Fibroblast of skin of scalp (primary cell): Measurements from ENCODE around the gene TWNK.

ENCODE experiments used
- DNase-seq: peaks from one replicate; pipeline ENCODE4 v3.0.0-alpha.2; 2013

The TWNK gene

DNA sequence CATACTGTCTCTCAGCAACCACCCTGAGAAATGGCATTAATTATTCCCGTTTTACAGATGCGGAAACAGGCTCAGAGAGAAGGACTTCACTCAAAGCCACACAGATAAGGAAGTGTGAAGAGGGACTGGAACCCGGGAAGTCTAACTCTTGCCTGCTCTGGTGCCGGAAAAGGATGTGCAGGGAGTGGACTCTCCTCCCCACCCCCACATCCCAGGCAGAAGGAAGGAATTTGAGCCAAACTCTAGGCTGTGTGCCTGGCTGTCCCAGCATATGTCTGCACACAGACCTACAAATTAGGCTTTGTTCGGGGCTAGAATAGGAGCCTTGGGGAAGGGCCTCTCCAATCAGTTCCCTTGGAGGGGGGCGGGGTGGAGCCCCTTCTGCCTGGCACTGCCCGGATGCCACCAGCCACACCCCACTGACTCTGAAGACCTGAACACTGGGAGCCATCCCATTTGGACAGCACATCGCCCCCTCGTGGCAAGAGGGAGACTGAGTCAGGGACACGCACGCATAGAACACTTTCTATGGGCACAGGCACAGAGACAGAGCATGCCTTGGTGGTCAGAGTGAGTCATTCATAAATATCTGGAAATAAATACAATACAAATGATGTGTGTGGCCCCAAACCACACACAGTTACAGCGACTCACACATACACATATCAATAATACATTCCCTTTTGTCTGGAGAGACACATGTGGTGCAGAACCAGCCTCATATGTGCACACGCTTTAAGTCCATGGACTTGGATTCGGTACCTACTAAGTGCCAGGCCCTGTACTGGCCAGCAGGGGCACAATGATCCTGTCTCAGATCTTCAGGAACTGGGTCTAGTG, 25.4 kb downstream of the TWNK start:
- peak; percentile 96 for DNase-seq

- DNase-seq, result no peak
Observed at GRCh38 chr10:101013365-101013825, 26.1 kb downstream of the TWNK start.

DNA sequence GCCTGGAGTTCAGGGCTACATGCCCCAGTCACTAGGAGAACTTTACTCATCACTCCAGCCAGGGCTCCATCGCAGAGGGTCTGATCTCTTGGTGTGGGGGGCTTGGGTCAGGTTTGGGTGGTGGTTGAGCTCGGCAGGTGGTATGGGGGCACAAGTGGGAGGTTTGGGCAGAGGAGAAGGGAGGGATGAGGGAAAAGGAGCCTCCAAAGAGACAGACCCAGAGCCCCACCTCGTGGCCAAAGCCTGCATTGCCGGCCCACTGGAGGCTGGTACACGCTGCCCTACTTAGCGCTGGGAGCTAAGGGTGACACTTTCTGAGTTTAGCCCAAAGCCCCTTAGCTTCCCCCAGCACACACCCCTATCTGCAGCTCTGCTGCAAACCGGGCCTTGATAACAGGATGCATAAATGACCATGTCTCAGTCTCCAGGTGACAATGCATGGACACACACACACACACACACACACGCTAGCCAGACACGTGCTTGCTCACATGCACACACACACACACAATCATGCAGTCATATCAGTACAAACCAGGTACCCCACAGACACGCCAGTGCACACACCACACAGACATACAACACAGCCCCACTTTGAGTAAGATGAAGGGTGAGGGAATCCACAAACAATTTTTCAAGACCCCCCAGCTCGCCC, 27.0 kb downstream of the TWNK start:
- DNase-seq, result peak; percentile 66

DNA sequence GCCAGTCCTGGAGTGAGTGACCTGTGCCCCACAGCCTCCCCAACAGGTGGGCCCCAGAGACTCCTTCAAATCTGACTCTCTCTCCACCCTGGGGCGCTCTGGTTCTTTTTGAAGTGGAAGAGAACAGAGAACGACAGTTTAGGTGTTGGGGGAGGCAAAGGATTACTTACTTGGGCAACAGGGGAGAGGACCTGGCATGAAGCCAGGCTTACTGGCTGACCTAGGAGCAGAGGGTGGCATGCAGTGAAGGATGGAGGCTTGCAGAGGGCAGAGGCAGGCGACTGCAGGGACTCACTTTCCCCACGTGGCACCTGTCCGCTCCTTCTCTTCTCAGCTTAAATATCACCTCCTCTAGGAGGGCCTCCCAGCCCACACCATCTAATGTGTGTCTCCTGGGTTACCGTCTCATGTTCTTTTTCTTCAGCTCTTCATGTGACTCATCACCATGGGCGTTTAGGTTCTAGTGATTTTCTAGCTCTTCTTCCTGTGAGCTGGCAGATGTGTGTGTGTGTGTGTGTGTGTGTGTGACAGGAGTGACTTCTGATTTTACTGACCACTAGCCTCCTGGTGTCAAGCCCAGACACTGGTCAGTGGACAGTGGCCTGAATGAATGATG, 27.7 kb downstream of the TWNK start:
- DNase-seq, result peak; percentile 86

- no peak for DNase-seq
Observed at GRCh38 chr10:101015582-101015973, 28.2 kb downstream of the TWNK start.

- DNase-seq, result no peak
Observed at GRCh38 chr10:101016814-101017213, 29.5 kb downstream of the TWNK start.

GRCh38 chr10:101018118-101018599, 30.8 kb downstream of the TWNK start:
- DNase-seq, result no peak

DNA sequence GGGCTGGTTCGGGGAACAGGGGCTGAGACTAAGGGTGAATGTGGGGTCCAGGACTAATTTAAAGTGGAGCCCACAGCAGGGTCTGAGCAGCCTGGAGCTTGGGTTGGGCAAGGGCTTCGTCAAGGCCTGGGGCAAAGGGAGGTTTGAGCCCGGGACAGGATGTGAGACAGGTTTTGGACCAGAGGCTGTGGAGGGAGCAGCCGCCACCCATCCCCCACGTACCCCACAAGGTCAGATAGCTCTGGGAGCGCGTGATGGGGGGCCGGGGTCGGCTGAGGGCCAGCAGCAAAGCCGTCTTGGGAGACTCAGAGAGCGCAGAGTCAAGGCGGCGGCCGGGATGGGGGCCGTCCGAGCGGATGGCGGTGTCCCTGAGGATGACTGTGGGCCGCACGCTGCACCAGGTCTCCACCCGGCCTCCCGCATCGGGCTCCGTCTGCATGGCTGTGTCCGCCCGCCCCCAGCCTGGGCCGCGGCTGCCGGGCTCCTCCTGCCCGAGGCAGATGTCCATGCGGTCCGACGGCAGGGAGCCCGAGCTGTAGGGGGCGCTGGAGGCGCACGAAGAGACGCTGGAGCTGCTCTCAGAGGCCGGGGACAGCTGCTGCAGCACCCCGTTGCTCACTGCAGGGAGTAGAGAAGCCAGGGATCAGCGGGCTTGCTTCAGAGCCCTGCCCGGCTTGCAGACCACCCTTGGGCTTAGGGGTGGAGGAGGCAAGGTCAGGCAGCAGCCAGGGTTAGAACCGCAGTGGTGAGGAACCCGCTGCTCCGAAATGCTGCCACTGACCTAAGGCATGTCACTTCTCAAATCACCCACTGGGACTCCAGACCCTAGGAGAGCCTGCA, 31.5 kb downstream of the TWNK start:
- peak; percentile 80 for DNase-seq

GRCh38 chr10:101019440-101019703, 32.0 kb downstream of the TWNK start:
- DNase-seq, result no peak

DNA sequence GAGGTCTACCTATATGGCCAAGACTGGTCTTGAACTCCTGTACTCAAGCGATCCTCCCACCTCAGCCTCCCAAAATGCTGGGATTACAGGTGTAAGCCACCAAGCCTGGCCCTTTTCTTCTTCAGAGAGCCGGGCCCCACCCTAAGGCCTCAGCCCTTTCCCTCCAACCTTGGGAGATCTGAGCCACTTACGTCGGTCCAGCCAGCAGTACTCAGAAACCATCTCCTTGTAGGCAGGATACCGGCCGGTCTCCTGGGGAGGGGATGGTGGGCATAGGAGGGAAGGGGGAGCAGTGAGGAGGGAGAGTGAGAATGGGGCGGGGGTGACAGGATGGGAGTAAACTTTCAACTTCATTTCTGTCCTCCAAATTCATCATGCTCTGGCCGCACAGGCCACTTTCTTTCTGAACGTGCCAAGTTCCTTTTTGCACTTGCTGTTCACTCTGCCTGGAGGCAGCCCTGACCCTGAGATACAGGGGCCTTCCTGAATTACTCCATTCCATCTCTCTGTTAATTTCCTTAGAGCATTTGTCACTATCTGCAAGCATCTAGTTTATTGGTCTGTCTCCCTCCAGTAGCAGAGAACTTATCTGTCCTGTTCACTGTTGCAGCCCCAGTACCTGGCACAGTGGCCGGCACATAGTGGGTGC, 33.2 kb downstream of the TWNK start:
- no peak for DNase-seq

DNA sequence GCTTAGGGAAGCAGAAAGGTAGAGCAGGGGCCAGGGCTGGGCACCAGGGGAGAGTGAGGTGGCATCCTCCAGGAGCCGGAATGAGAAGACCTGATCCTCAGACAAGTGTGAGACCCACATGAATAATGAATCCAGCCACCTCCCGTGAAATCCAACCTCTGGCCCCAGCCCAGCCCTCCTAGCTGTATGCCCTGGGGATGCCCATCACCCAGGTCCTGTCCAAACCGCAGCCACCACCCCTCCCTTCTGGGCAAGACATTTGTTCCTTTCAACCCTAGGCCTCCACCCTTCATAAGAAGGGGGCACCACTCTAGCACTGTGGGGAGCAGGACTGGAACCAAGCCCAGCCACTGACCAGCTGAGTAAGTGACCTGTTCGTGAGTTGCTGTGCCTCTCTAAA, 33.9 kb downstream of the TWNK start:
- DNase-seq, result no peak

DNA sequence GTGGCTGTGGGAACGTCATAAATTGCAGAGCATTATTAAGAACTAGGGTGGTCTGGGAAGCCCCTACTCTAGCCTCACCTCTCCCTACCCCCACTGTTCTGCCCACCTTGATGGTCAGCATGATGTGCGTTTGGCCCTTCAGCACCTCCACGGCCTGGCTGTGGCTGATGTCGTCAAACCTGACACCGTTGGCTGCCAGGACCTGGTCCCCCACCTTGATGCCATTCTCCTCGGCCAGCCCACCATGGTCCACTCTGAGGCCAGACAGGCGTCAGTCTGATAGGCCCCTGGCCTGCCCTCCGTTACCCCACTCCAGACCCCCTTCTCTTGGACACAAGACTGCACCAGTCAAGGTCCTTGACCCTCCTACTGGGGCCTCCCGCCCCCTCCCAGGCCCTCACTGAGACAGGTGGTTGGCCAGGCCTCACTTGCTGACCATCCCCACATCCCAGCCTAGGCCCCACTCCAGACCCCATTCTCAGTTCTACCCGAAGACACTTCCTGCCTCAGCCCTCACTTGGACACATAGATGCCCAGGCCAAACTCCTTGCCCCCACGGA, 34.4 kb downstream of the TWNK start:
- no peak for DNase-seq

GRCh38 chr10:101022967-101023705, 35.8 kb downstream of the TWNK start:
- no peak for DNase-seq

- DNase-seq, result no peak
Observed at GRCh38 chr10:101027106-101027720, 39.9 kb downstream of the TWNK start.

- DNase-seq, result no peak
Observed at GRCh38 chr10:101028446-101029337, 41.3 kb downstream of the TWNK start.

DNA sequence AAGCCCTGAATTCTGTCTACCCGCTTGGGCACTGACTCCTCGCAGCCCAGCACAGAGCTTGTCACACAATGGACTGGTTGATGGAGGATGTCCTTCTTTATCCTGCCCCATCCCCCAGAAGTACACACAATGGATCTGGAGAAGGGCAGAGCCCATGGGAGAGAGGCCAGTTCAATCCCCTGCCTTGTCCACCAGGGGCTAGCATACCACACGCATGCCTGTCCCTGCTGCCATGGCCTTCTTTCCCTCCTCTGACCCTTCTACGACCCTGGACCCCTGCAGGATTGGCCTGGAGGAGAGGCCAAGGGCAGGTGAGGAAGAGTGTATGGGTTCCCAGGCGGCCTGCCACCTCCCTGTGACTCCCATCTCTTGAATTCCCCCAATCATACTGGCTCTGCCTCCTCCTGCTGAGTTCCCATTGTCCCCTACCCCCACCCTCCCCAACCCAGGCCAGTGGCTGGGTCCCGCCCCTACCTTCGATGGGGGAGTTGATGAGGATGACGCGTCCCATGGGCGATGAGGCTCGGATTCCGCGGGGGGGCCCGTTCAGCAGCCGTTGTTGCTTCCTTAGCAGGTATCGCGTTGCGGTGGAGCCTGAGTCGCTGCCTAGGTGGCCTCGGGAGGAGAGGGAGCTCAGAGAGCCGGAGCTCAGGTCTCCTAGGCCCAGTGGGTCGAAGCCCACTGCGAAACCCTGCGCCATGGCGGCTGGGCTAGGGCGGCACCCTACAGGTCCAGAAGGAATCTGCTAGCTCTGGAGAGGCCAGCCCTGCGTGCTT, 42.4 kb downstream of the TWNK start:
- no peak for DNase-seq

- no peak for DNase-seq
Observed at GRCh38 chr10:101030496-101031127, 43.3 kb downstream of the TWNK start.

GRCh38 chr10:101031128-101031795, 43.9 kb downstream of the TWNK start, which contains the start of the genes PDZD7 and SFXN3:
PDZD7 (minus strand) TSS chr10:101031129; CDS start chr10:101030219, 910 bp downstream.
SFXN3 (plus strand) TSS chr10:101031234; CDS start chr10:101034695, 3,461 bp downstream.
- DNase-seq, result peak; percentile 95
